IPS-20b (cell line): Measurements from ENCODE around the gene CYTH1.

Experiments used
- H3K27ac ChIP-seq: one replicate; pipeline ENCODE4 v1.5.1; 2013; ENCODE audit warnings: low read length
- H3K27me3 ChIP-seq: 2 replicates; pipeline ENCODE4 v1.6.1; 2013; ENCODE audit warnings: mild to moderate bottlenecking, low read length, inconsistent platforms; ENCODE audit not compliant: insufficient read depth
- H3K36me3 ChIP-seq: 2 replicates; pipeline ENCODE4 v1.6.1; 2013; ENCODE audit warnings: low read depth, mild to moderate bottlenecking, inconsistent platforms, low read length, moderate library complexity; ENCODE audit not compliant: insufficient read depth
- H3K4me1 ChIP-seq: 2 replicates; pipeline ENCODE4 v1.6.1; 2013; ENCODE audit warnings: mild to moderate bottlenecking, control low read depth, inconsistent platforms, low read length, moderate library complexity; ENCODE audit not compliant: insufficient read depth
- H3K4me3 ChIP-seq: 2 replicates; pipeline ENCODE4 v1.5.1; 2013; ENCODE audit warnings: mild to moderate bottlenecking, low read length, inconsistent platforms
- H3K9ac ChIP-seq: 2 replicates; pipeline ENCODE4 v1.6.1; 2013; ENCODE audit warnings: low read depth, mild to moderate bottlenecking, inconsistent platforms, low read length, moderate library complexity
- H3K9me3 ChIP-seq: 2 replicates; pipeline ENCODE4 v1.6.1; 2013; ENCODE audit warnings: mild to moderate bottlenecking, low read depth, low read length, inconsistent platforms; ENCODE audit not compliant: insufficient read depth

CYTH1 gene

DNA sequence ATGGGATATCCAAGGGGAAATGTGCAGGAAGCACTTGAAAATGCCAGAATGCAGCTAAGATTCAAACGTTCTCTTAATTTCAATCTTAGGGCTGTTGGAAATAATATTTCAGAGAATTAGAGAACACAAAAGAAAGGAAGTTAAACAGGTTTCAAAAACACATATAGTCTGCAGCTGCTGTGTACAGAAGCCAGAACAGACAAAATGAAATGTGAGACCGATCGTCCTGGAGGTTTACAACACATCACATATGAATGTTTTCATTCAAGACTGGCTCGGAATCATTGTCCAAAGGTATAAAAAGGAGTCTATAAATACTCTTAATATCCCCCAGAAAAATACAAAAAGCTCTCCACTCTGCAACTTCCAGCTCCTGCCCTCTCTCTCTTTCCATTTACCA is 14.3 kb downstream of the CYTH1 start:
- no peak overlapping the region for H3K27ac ChIP-seq
- H3K4me1 ChIP-seq: no peaks in the 10 kb centered on the region
- H3K27me3 ChIP-seq: no peaks in the 10 kb centered on the region
- no peak overlapping the region for H3K9ac ChIP-seq
- no peaks in the 10 kb centered on the region for H3K36me3 ChIP-seq
- H3K9me3 ChIP-seq: no peaks in the 10 kb centered on the region
- H3K4me3 ChIP-seq: no peak overlapping the region

DNA sequence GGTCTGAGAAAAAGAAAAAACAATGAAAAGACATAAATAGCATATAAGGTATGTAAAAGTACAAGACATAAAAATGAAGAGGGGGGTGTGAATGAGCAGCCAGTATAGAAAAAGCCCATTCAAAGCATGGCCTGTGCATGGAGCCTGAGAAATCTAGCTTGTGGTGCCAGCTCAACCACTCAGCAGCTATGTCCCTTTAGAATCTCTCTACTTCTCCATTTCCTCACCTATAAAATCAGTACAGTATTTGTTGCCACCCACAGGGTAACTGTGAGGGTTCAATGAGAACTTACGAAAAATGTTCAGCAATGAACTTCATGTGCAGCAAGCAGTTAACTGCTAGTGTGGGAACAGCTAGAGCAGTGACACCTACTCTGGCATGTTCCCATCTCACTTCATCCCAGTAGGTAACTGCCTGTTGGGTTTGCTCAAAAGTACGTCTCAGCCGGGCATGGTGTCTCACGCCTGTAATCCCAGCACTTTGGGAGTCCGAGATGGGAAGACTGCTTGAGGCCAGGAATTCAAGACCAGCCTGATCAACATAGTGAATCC is 15.3 kb downstream of the CYTH1 start:
- H3K9me3 ChIP-seq: no peaks in the 10 kb centered on the region
- no peak overlapping the region for H3K4me3 ChIP-seq
- H3K4me1 ChIP-seq: no peaks in the 10 kb centered on the region
- no peaks in the 10 kb centered on the region for H3K27me3 ChIP-seq
- no peak overlapping the region; the same call in 1 of the 2 replicates for H3K9ac ChIP-seq
- H3K27ac ChIP-seq: no peak overlapping the region
- no peaks in the 10 kb centered on the region for H3K36me3 ChIP-seq

DNA sequence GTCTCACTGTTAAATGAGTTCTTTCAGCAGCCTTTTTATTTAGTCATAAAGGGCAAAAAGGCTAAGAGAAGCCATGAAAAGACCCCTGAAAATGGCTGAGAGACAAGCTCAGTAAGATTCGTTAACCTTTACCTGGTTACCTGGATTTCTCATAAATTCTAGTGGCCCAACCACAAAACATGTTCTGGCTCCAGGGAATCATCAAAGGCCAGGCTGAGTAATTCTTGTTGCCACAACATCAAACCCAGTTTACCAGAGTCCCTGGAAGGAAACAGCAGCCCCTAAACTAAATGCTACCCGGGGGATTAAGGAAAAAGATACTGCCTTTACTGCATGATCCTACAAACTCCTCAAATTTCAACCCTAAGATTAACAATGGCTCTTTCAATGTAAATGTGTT is 15.8 kb downstream of the CYTH1 start:
- Histone ChIP-seq H3K4me3 (no peak overlapping the region), H3K9me3 (no peaks in the 10 kb centered on the region), H3K36me3 (no peaks in the 10 kb centered on the region), H3K27ac (no peak overlapping the region), H3K27me3 (no peaks in the 10 kb centered on the region), H3K4me1 (no peaks in the 10 kb centered on the region), H3K9ac (no peak overlapping the region)

DNA sequence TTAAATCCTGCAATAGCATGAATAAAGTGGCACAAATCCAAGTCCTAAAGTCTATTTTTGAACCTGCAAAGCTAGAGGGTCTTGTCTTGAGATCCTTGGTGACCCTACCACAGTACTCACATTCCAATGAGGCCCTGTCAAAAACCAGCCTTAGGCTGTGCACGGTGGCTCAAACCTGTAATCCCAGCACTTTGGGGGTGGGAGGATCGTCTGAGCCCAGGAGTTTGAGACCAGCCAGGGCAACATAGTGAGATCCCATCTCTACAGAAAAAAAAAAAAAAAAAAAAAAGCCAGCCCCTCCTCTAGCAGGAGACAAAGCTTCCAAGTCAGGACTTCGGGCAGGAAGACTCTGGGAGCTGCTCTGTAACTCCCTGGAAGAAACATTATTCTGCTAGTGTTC is 16.3 kb downstream of the CYTH1 start:
- Histone ChIP-seq H3K4me1 (no peaks in the 10 kb centered on the region), H3K9me3 (no peaks in the 10 kb centered on the region), H3K9ac (no peak overlapping the region), H3K27me3 (no peaks in the 10 kb centered on the region), H3K27ac (no peak overlapping the region), H3K4me3 (no peak overlapping the region), H3K36me3 (no peaks in the 10 kb centered on the region)

DNA sequence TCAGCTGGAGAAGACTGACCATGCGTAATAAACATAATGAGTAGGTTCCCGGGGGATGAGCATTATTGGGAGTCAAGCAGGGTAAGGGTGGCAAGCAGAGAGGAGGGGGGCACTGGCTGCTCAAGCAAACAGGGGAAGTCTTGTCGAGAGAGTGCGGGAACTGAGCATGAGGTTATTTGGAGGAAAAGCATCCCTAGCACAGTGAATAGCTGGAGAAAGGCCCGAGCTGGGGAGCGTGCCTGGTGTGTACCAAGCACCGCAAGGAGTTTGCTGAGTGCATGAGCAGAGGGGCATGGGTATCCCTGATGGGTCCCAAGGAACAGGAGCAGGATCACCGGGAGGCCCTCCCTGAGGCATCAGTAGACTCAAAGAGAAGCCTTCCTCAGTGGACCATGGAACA is 17.2 kb downstream of the CYTH1 start:
- Histone ChIP-seq H3K9me3 (no peaks in the 10 kb centered on the region), H3K4me3 (no peak overlapping the region), H3K4me1 (no peaks in the 10 kb centered on the region), H3K9ac (no peak overlapping the region), H3K27ac (no peak overlapping the region), H3K27me3 (no peaks in the 10 kb centered on the region), H3K36me3 (no peaks in the 10 kb centered on the region)

DNA sequence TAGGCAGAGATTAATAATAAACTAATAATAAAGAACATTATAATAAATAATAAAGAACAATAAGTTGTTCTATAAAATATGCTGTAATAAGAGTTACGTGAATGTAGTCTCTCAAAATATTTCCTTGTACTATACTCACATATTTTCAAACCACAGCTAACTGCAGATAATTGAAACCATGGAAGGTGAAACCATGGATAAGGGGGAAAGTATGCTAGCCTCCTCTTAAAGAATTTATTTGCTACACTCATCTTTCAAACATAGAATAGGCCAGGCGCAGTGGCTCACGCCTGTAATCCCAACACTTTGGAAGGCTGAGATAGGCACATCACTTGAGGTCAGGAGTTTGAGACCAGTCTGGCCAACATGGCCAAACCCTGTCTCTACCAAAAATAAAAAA is 18.5 kb downstream of the CYTH1 start:
- no peak overlapping the region for H3K9ac ChIP-seq
- no peaks in the 10 kb centered on the region for H3K9me3 ChIP-seq
- H3K27ac ChIP-seq: no peak overlapping the region
- no peak overlapping the region for H3K4me3 ChIP-seq
- H3K36me3 ChIP-seq: no peaks in the 10 kb centered on the region
- H3K27me3 ChIP-seq: no peaks in the 10 kb centered on the region
- H3K4me1 ChIP-seq: no peaks in the 10 kb centered on the region

DNA sequence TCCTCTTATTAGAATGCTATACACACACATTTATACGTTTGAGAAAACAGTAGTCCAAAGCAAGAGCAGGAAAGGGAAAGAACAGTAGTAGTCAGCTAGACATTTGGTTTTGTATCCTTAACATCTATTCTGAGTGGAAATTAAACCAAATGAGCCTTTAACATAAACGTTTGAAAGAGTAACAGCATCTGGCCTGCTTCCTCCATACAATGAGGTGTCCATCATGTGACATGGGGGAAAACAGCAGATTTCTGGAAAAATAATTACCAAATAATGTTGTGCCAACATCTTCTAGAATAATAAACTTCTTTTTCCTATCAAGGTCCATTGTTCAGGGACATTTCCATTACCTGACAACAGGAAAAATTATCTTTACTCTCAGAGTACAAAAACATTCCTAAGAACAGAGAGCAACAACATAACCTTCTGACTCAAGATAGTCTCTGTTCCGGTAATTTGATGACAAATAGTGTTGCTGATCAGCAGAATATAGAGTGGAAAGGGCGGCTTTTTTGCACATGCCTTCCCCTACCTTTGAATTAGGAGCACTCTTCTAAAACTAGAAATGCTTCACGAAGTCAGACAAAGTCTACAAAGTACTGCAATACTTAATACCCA is 20.2 kb downstream of the CYTH1 start:
- no peak overlapping the region for H3K27ac ChIP-seq
- H3K36me3 ChIP-seq: no peaks in the 10 kb centered on the region
- no peak overlapping the region for H3K9ac ChIP-seq
- no peak overlapping the region for H3K4me3 ChIP-seq
- no peaks in the 10 kb centered on the region for H3K4me1 ChIP-seq
- no peaks in the 10 kb centered on the region for H3K27me3 ChIP-seq
- H3K9me3 ChIP-seq: no peaks in the 10 kb centered on the region

DNA sequence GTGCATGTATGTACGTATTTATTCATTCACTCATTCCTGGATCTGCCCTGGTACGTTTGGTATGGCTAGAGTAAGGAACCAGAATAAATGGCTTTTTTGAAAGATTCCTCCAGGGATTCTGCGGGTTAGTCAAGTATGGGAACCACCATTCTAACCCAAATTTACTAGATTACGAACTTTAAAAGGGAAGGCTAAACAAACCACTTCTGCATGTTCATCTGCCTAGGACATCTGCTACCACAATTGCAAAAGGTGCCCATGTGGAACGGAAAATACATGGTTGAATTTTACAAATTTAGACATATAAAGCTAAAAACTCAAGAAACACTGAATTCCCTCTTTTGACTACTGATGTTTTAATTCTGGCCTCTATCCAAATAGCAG is 22.1 kb downstream of the CYTH1 start:
- Histone ChIP-seq H3K27ac (no peak overlapping the region), H3K4me1 (no peaks in the 10 kb centered on the region), H3K36me3 (no peaks in the 10 kb centered on the region), H3K9me3 (no peaks in the 10 kb centered on the region), H3K4me3 (no peak overlapping the region), H3K27me3 (no peaks in the 10 kb centered on the region), H3K9ac (no peak overlapping the region)

DNA sequence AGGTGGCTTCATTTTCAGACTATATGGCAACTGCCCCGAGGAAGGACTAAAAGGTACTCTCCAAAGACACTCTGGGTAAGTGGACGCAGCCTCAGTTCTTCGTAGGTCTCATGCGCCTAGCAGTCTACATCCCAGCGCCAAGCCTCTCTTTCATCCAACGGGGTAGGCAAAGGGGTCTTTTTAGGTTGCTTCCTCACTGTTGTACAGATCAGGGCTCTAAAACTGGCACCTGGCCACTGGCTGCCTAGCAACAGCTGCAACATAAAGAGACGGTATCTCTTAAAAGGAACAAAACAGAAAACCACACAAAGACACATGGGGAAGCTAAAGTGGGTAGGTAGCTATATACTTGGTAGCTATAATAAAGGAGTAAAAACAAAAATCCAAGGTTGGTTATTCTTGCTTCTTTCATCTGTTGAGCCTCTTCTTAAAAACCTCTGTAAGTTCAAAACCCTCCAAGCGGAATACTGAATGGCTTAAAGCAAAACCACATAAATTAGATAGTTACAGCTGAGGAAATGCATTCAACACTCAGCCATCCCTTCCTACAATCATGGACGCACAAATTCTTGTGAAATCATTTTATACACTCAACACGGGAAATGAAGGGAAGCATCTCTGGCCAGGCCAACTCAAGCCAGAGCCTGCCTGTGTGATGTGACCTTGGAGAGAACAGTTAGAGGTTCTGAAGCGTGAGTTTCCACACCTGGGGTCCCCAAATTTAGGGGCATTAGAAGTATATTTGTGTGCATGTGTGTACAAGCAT is 22.7 kb downstream of the CYTH1 start:
- H3K27ac ChIP-seq: no peak overlapping the region

DNA sequence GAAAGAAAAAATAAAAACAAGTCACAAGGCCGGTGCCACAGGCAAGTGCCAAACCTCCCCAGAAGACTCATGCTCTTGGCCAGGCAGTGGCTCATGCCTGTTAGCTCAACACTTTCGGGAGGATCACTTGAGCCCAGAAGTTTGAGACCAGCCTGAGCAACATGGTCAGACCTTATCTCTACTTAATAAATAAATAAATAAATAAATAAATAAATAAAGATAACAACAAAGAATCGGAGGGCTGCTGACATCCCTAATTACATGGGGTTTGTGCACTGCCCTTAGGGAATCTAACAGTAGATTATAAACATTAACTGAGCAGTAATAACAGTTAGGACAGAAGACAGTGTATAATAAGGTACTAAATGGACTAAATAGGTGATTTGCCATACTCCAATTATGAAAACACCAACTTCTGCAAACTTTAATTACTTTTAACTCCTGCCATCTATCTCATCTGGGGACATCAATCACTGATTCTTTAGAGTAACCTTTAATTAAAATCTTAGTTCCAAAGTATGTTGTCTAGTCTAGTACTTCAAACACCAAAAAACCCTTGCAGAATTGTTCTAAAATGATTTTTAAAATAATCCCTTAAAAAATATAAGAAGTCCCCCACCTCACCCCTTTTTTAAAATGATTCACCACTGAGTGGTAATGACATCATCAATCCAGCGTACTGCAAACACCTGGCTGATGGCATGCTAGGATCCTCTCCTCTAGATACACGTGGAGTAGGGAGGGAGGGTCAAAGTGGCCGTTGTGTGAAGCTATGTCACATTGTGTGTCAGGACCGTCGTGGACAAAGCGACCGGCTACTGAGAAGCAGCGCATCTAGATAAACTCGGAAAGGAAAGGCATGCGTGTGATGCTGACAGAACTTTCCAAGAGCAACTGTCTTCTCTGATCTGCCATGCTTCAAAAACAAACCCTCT is 28.5 kb downstream of the CYTH1 start:
- Histone ChIP-seq H3K27ac (no peak overlapping the region), H3K36me3 (no peaks in the 10 kb centered on the region), H3K4me3 (no peak overlapping the region), H3K9me3 (no peaks in the 10 kb centered on the region), H3K9ac (no peak overlapping the region), H3K4me1 (no peaks in the 10 kb centered on the region), H3K27me3 (no peaks in the 10 kb centered on the region)

More for the DNA sequence above, 22.7 kb downstream of the CYTH1 start:
- H3K9me3 ChIP-seq: no peaks in the 10 kb centered on the region
- no peaks in the 10 kb centered on the region for H3K4me1 ChIP-seq
- H3K4me3 ChIP-seq: no peak overlapping the region
- H3K9ac ChIP-seq: no peak overlapping the region
- no peaks in the 10 kb centered on the region for H3K27me3 ChIP-seq
- no peaks in the 10 kb centered on the region for H3K36me3 ChIP-seq

DNA sequence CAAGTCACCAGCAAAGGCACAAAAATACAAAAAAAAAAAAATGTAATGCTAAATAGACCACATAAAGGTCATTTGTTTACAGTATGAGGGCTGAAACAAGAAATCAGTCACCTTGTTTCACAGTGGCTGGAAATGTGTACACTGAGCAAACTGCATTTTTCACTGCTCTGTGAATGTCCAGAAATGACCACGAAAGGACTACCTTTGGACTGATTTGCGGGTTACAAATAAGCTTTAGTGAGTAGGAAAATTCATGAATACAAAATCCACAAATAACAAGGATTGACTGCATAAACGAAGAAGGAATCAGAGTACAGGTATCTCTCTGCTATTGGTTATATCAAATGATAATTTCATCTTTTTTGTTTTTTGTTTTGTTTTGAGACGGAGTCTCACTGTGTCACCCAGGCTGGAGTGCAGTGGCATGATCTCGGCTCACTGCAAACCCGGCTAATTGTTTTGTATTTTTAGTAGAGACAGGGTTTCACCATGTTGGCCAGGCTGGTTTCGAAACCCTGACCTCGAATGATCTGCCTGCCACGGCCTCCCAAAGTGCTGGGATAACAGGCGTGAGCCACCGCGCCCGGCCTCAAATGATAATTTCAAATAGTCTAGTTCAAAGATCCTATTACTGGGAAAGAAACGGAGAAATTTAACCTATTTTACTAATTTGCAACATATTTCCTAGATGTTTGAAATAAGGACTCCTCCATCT is 30.5 kb downstream of the CYTH1 start:
- Histone ChIP-seq H3K27ac (no peak overlapping the region), H3K9me3 (no peaks in the 10 kb centered on the region), H3K36me3 (no peaks in the 10 kb centered on the region), H3K4me3 (no peak overlapping the region), H3K27me3 (no peaks in the 10 kb centered on the region), H3K4me1 (peaks cover 6% of the 10 kb centered on the region), H3K9ac (no peak overlapping the region)
